Activated T-cell treated with anti-CD3 and anti-CD28 coated beads for 1 hour (primary cell): ENCODE data around the gene ADD1.

ENCODE experiments used
- DNase-seq: peaks from one replicate; pipeline ENCODE4 v3.0.0-alpha.2; 2020; ENCODE audit warnings: low read depth

ADD1 gene

DNA sequence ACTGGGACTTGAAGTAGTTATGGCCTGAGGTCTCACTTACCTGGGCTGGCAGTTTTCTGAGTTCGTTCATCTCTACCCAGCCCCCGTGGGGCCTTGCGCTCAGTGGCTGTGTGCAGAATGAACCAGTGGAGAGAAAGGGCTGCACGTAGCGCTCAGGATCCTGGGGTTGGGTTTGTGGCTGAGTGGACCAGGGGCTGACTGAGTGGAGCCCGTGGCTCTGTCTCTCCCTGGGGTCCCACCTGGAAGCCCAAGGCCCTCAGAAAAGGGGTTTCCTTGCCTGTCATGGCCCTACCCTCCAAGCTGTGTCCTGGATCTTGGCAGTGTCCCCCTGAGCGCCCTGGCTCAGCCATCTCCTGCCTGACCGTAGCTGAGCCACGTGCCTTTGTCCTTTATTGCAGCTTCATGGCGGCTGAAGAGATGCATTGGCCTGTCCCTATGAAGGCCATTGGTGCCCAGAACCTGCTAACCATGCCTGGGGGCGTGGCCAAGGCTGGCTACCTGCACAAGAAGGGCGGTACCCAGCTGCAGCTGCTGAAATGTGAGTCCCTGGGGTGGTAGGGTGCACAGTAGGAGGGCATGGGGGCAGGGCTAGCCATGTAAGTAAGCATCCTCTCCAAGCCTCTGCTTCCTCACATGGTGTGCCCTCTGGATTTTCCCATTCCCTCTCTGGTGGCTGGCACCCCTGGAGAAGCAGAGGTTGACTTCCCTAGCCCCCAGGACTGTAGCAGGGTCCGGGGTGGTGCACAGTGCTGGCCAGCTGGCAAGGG lies 23.2 kb upstream of the ADD1 start:
- DNase-seq: no peak

DNA sequence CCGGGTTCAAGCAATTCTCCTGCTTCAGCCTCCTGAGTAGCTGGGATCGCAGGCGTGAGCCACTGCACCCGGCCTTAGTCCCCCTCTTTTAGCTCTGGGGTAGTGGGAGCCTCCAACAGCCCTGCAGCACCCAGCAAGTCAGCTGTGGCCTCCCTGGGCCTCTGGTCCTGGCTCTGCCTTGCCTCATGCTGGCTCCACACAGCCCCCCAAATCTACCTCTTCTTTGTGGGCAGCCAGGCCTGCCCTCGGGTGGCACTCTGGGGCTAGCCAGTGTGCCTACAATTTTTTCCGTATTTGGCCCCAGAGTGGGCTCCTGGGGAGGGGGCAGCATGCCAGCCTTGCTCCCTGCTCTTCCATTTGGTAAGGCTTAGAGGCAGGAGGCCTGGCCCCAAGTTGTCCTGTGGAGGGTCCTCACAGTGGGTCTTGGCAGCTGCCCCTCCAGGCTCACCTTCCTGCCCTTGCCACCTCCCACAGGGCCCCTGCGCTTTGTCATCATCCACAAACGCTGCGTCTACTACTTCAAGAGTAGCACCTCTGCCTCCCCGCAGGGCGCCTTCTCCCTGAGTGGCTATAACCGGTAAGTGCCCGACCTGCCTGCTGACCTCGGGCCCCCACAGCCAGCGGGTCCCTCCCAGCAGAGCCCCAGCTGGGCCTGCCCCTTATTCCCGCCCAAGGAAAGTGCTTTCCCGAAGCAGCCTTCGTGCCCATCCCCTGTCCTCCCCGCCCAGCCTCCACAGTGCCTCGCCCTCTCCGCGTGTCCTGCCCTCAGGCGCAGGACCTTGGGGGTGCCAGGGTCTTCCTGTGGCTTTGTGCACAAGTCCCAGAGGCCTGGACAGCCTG lies 21.0 kb upstream of the ADD1 start:
- DNase-seq: no peak

DNA sequence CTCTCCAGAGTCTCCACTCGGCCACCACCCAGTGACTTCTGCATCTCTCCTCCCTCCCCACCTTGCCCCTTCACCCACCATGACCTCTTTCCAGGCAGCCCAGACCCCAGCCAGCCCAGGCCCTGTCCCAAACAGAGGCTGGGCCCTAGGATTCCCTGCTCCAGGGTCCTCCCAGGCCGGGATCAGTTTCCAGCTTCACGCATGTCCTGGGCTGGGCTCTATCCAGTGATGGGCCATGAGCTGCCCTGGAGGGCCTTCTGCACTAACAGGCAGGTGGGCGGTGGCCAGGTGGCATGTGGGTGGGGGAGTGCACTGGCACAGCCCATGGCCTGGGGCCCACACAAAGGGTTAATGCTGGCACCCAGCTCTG lies 20.4 kb upstream of the ADD1 start:
- DNase-seq: no peak

DNA sequence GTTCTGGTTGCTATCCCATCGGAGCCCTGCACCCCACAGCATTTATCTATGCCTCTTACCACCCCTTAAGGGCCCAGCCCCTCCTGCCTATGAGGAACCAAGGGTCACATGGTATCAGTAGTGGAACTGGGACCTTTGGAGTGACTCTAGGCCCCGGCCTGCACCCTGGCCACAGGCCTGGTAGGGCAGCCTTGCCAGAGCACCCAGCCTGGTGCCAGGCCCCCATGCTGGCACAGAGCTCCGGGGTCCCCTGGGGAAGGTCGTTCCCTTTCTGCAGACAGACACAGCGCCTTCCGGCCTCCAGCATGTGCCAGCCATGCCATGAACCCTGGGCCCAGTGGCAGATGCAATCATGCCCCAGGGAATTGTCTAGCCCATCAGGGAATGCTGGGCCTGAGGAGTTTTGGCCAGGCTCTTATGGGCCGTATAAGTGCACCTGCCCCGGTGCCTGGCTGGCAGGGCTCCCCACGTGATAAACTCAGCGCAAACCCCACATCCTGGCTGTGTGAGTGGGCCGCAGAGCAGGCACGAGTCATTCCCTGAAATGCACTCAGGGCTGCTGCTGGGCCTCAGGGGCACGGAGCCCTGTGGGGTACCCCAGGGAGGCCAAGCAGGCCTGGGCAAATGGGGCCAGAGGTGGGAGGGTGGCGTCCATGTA lies 19.8 kb upstream of the ADD1 start:
- no peak for DNase-seq

DNA sequence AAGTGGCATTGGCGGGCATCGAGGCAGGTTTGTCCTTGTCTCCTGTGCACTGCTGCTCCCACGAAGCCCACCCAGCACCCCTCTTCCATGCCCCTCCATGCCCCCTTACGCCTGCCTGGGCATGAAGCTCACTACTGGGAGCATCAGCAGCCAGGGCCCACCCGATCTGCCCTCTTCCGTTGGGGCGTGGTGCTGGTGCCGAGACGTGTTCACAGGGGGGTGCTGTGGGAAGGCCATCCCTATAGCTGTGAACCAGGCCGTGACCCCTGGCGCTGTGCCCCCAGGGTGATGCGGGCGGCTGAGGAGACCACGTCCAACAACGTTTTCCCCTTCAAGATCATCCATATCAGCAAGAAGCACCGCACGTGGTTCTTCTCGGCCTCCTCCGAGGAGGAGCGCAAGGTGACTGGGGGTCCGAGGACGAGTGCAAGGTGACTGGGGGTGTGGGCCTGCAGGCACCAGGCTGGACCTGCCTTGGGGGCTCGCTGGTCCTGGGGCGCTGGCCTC lies 19.3 kb upstream of the ADD1 start:
- DNase-seq: no peak

DNA sequence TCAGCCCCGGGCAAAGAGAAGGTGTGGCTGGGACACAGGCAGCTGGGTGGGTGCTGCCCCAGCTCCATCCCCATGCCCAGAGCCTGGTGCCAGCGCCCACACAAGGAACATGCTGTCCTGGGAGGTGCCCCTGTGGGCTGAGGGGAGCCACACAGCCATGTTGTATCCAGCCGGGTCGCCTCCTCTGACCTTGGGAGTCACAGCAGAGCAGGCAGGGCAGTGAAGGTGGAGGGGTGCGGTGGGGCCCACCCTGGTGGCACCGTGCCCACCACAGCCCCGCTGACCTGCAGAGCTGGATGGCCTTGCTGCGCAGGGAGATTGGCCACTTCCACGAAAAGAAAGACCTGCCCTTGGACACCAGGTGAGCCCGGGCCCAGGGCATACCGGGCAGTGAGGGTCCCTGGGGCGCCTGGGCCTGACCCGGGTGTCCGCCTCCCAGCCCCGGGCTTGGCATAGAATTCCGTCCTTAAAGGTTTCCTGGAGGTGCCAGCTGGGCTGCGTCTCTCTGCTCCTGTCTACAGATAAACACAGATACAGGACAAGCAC lies 18.7 kb upstream of the ADD1 start:
- no peak for DNase-seq

DNA sequence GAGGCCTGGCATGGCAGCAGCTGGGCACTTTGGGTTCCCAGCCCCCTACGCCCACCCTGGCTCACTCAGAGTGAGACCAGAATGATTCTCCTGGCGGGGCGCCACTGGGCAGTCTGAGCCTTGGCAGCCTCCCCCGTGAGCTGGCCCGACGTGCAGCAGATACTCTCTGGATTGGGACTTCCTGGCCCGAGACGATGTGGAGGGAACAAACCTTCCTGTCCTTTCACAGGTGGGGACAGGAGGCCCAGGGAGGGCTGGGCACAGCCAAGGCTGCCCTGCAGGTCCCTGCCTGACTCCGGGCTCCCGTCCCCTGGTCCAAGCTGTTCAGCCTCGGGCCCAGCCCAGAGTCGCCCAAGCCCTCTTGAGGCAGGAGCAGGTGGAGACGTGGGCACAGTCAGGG lies 17.9 kb upstream of the ADD1 start:
- no peak for DNase-seq

DNA sequence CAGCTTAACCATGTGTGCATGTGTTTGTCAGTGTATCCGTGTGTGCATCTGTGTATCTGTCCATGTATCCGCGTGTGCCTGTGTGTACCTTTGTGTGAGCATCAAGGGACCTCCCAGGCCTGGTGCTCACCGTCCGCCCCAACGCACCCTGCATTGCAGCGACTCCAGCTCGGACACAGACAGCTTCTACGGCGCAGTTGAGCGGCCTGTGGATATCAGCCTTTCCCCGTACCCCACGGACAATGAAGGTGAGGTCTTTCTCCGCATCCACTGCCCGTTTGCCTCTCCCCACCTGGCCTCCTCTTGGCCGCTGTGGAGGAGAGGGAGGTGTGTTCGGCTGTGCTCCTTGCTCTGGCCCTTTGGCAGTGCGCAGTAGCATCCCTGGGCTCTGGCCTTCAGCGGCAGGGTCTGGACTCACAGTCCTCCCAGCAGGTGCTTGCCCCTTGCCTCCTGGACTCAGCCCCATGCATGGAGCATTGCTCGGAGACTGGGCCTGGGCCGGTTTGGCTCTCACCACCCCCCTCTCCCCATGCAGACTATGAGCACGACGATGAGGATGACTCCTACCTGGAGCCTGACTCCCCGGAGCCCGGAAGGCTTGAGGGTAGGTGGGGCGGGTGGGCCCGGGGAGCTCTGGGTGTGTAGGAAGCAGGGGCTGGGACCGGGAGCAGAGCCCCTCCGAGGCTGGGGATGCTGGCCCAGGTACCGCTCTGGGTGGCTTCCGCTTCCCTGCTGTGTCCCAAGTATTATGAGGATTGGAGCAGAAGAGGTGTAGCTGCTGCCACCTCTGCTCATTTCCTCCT lies 16.4 kb upstream of the ADD1 start:
- no peak for DNase-seq

DNA sequence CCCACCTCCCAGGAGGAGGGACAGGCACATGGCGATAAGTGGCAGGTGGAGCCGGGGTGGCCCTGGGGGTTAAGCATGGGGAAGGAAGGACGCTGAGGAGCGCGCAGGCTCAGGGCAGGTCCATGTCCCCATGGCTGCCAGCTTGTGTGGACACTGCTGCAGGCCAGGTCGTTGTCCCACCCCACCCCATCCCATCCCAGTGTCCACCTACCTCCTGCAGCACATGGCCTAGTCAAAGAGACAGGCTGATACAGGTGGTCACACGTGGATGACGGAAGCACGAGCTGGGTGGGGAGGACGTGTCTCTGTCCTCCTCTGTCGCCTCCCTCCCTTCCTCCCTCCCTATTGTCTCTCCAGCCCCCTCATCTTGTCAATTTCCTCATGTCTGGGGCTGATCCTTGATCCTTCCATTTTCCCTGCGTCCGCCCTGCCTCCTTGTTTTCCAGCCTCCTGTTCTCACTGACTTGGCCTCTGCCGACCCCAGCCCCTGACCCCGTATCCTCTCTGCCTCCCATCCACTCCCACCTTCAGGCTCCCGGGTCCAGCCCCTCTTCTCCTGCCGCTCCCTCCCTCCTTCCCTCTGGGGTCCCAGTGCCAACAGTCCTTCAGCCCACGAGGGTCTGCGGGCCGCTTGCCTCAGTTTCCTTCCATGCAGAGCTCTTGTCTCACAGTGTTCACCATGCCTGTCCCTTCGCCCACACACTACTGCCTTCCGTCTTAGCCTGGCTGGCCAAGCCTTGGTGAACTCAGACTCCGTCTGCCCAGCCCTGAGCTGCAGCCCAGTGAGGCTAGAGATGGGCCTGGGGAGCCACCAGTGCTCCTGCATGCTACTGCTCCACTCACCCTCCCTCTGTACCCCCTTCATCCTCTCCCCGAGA lies 15.5 kb upstream of the ADD1 start:
- no peak for DNase-seq

DNA sequence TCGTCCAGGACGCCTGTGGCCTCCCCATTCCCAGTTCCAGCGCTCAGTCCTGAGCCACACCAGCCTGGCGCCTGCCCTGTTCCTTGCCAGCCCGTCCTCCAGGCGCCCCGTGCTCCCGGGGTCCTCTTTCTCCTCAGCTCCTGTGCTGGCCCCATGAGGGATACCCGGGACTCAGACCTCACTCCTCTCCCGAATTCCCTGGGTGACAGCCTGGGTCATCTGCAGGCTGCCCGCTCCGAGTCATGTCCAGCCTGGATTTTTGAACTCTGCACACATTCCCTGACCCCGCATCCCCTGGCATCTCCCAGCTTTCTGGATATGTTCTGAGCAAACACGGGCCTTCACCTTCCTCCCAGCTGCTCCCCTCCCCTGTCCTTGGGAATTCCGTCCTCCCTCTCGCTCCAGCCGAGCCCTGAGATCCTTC lies 14.9 kb upstream of the ADD1 start:
- DNase-seq: no peak

DNA sequence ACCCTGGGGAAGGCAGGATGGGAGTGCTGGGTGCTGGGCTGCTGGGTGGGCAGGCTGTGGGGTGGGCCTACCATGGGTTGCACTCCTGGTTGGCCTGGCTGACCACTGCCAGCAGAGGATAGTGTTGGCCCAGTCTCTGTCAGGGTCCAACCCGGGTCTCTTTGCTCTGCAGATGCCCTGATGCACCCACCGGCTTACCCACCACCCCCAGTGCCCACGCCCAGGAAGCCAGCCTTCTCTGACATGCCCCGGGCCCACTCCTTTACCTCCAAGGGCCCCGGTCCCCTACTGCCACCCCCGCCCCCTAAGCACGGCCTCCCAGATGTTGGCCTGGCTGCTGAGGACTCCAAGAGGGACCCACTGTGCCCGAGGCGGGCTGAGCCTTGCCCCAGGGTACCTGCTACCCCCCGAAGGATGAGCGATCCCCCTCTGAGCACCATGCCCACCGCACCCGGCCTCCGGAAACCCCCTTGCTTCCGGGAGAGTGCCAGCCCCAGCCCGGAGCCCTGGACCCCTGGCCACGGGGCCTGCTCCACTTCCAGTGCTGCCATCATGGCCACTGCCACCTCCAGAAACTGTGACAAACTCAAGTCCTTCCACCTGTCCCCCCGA lies 14.2 kb upstream of the ADD1 start:
- DNase-seq: no peak

DNA sequence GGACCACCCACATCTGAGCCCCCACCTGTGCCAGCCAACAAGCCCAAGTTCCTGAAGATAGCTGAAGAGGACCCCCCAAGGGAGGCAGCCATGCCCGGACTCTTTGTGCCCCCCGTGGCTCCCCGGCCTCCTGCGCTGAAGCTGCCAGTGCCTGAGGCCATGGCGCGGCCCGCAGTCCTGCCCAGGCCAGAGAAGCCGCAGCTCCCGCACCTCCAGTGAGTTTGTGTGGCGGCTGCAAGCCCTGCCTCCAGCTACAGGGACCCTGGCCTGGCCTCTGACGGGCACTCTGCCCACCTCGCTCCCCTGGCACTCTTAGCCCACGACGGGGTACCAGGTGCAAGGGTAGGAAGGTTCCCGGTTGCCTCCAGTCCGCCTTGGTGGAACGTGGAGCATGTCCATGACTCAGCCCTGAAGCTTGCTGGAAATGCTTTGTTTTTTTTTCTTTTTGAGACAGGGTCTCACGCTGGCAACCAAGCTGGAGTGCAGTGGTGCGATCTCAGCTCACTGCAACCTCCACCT lies 13.7 kb upstream of the ADD1 start:
- DNase-seq: no peak

DNA sequence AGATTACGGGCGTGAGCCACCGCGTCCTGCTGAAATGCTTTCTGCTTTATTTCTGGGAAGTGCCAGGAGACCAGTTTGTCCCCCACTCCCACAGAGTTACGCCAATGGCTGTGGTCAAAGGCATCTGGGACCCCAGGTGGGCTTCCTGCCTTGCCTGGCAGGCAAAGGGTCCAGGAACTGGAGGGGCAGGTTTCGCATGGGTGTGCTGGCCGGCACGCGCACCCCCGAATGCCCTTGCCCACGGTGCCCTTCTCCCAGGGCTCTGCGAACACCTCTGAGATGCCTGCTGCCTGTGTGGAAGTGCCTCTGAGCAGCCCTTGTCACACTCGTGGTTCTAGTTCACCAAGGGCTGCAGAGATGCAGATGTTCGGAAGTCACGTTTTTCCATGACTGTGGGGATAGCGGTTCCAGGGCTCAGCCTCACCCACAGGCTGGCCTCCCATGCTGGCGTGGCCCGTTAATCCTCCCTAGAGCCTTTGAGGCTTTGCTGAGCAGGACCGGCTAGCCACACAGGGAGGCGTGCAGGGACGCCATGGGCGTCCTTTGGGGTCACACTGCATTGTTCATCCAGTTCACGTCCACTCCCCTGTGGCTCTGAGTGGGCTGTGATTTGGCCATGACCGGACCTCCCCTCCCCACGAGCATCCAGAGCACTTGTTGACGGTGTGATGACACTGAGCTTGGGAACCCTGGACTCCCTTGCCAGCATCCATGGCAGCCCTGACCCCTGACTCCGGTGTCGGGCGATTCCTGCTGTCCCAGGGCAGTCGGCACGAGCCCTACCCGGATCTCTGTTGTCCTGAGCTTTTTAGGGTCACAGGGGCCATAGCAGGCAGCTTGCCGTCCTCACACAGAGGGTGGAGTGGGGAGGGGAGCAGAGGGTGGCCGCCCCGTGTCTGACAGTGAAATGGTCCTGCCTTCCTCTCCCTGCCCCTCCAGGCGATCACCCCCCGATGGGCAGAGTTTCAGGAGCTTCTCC lies 12.7 kb upstream of the ADD1 start:
- DNase-seq: no peak

DNA sequence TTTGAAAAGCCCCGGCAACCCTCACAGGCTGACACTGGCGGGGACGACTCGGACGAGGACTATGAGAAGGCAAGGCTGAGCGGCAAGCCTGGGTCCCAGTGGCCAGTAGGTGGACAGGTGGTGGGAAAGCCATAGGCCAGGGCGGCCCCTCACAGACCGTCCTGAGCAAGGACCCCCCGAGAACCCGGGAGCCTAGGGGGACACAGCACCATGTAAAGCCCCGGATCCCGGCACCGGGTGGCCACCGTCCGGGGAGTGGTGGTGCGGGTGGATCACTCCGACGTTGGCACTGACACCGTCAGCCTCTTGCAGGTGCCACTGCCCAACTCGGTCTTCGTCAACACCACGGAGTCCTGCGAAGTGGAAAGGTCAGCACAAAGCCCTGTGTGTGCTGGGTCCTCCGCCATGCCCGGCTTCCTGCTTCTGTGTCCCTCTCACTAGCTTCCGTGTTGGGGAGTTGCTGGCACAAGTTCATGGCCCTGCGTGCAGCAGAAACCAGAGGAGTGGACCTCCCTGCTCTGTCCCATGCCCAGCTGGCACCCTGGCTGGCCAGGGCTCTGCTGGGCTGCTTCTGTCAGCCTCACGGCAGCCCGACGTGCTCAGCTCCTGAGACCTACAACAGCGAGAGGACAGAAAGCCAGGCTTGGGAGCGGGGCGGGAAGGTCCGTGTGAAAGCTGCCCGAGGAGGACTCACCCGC lies 11.9 kb upstream of the ADD1 start:
- no peak for DNase-seq

DNA sequence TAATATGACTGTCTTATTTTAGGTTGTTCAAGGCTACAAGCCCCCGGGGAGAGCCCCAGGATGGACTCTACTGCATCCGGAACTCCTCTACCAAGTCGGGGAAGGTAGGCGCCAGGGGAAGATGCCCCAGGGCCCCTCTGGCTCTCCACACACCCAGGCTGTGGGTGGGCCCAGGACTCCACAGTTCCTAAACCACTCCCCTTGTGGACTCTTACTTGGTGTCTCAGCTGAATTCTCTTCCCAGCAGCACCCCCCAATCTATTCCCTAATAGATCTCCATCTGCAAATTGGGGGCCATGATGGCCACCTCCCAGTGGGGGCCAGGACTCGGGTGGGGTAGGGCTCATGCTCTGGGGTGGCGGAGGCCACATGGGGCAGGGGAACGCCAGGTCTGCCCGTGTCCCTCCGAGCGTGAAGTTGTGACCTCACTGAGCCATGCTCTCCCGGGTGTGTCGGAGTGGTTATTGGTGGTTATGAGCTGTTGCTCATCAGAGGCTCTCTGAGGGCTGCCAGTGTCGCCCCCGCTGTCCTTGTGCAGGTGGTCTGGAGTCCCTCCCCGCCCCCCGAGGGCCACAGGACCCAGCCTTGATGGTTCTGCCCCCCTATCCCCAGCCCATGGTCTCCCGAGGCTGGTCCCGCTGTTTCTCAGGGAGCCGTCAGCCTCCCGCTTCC lies 11.2 kb upstream of the ADD1 start:
- DNase-seq: no peak

DNA sequence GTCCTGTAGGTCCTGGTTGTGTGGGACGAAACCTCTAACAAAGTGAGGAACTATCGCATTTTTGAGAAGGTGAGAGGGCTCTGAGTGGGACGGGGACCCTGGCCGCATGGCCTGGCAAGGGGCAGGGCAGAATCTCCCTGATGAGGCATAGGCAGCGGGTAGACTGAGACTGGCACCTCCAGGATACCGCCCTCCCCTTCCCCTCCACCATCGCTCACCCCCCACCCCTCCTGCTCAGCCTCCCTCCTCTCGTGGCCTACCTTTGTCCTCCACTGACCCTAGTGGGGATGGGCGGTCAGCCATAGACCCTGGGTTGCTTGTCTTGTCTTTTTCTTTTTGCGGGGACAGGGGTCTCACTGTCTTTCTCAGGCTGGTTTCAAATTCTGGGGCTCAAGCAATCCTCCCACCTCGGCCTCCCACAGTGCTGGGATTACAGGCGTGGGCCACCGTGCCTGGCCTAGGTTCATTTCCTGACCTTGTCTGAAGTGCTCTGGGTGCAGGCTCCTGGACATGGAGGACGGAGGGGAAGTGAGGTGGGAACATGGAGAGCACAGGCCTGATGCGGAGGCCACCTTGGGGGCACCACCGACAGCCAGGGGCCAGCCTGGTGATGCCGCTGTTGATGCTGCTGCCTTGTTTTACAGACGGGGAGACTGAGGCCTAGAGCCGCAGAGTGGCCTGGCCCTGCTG lies 10.5 kb upstream of the ADD1 start:
- DNase-seq: no peak

DNA sequence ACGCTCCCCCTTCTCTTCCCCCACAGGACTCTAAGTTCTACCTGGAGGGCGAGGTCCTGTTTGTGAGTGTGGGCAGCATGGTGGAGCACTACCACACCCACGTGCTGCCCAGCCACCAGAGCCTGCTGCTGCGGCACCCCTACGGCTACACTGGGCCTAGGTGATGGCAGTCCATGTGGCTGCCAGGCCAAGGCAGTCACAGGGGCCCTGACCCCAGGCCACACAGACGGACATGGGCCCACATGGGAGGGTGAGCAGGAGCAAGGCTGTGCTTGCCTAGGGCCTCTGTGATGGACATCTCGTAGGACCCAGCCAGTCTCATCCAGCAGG lies 10.0 kb upstream of the ADD1 start:
- no peak for DNase-seq
